SK-N-SH (cell line): ENCODE results near the gene AANAT. TPM values are rescaled to one million over a fixed set of nuclear protein-coding genes. Genes with fewer than 3 reads are reported as not detected.

Experiments
- CTCF ChIA-PET: fragments of 300-600, 350-600 bp; formaldehyde crosslinking; extraction: SDS; loops from one replicate; lab custom pipeline; 2021; lab: Yijun Ruan, JAX
- POLR2A ChIA-PET: fragments of 350-600 bp; sonication (Branson Sonifier 250); formaldehyde crosslinking; extraction: SDS; loops from one replicate; lab custom pipeline; 2020; ENCODE audit warnings: antibody characterized with exemption, inconsistent platforms; lab: Yijun Ruan, JAX
- DNase-seq: peaks from one replicate; pipeline ENCODE4 v3.0.0; 2012
- H2AFZ ChIP-seq: fragments of 200-600 bp; sonication (generic); 2 replicates; pipeline ENCODE4 v1.8.1; 2016; ENCODE audit warnings: antibody characterized with exemption, mild to moderate bottlenecking, low read depth
- H3F3A ChIP-seq: fragments of 200-600 bp; sonication (generic); replicated peaks from 2 replicates; pipeline ENCODE3; 2016; ENCODE audit warnings: antibody characterized with exemption, mild to moderate bottlenecking; ENCODE audit not compliant: insufficient read depth
- H3K27ac ChIP-seq, 2 experiments: fragments of 200-500 bp in 1 of 2; fragments of 200-600 bp in 1 of 2; sonication (Bioruptor generic) in 1 of 2; sonication (generic), shearing (Covaris generic) in 1 of 2; 2 replicates each; pipeline versions ENCODE4 v1.5.1 to v1.6.1; 2014 to 2016; ENCODE audit warnings: low read depth in 2 of 2, inconsistent platforms in 1 of 2, low read length in 1 of 2, mild to moderate bottlenecking in 1 of 2, mixed read lengths in 1 of 2
- H3K27me3 ChIP-seq: fragments of 200-600 bp; sonication (generic), shearing (Covaris generic); 2 replicates; pipeline ENCODE4 v1.6.1; 2016; ENCODE audit warnings: mixed run types; ENCODE audit not compliant: insufficient read depth
- H3K36me3 ChIP-seq, 2 experiments: fragments of 200-500 bp in 1 of 2; fragments of 200-600 bp in 1 of 2; sonication (Bioruptor generic) in 1 of 2; sonication (generic) in 1 of 2; replicated peaks in 1 of 2; 2 replicates each; pipeline versions ENCODE3 to v1.5.1; 2014 to 2016; ENCODE audit warnings: low read length in 1 of 2, mild to moderate bottlenecking in 1 of 2; ENCODE audit not compliant: insufficient read depth in 2 of 2, control insufficient read depth in 1 of 2
- H3K4me1 ChIP-seq, 2 experiments: fragments of 200-500 bp in 1 of 2; fragments of 200-600 bp in 1 of 2; sonication (Bioruptor generic) in 1 of 2; sonication (generic), shearing (Covaris generic) in 1 of 2; 2 replicates each; pipeline versions ENCODE4 v1.5.1 to v1.6.1; 2014 to 2016; ENCODE audit warnings: low read depth in 1 of 2, low read length in 1 of 2, mixed run types in 1 of 2; ENCODE audit not compliant: insufficient read depth in 2 of 2, control insufficient read depth in 1 of 2
- H3K4me2 ChIP-seq: fragments of 200-600 bp; sonication (generic), shearing (Covaris generic); 2 replicates; pipeline ENCODE4 v1.6.1; 2017; ENCODE audit warnings: mixed run types
- H3K4me3 ChIP-seq, 2 experiments: fragments of 200-500 bp in 1 of 2; fragments of 200-600 bp in 1 of 2; sonication (Bioruptor generic) in 1 of 2; sonication (generic), shearing (Covaris generic) in 1 of 2; 2 replicates each; pipeline versions ENCODE4 v1.5.1 to v1.8.1; 2014 to 2016; ENCODE audit warnings: low read depth in 2 of 2, inconsistent platforms in 1 of 2, low read length in 1 of 2, mild to moderate bottlenecking in 1 of 2, mixed read lengths in 1 of 2, moderate library complexity in 1 of 2
- H3K79me2 ChIP-seq: fragments of 200-600 bp; sonication (generic); 2 replicates; pipeline ENCODE4 v1.8.1; 2017; ENCODE audit warnings: mild to moderate bottlenecking; ENCODE audit not compliant: insufficient read depth
- H3K9ac ChIP-seq: fragments of 200-600 bp; sonication (generic); 2 replicates; pipeline ENCODE4 v1.6.1; 2017; ENCODE audit warnings: mixed run types
- H3K9me2 ChIP-seq: fragments of 200-600 bp; sonication (generic); 2 replicates; pipeline ENCODE4 v1.6.1; 2017; ENCODE audit warnings: mixed run types
- H3K9me3 ChIP-seq: fragments of 200-600 bp; sonication (generic); 2 replicates; pipeline ENCODE4 v1.6.1; 2017; ENCODE audit warnings: mixed run types, mild to moderate bottlenecking, moderate library complexity
- H4K20me1 ChIP-seq: fragments of 200-600 bp; sonication (generic); 2 replicates; pipeline ENCODE4 v1.6.1; 2017; ENCODE audit warnings: mild to moderate bottlenecking, mixed run types; ENCODE audit not compliant: insufficient read depth
- ELF1 ChIP-seq: IDR thresholded peaks from 2 replicates; pipeline ENCODE4 v1.4.0; 2012
- EP300 ChIP-seq, 2 experiments: IDR thresholded peaks; 2 replicates each; pipeline versions ENCODE4 v1.4.0 to v1.6.1; 2012; ENCODE audit warnings: borderline replicate concordance in 1 of 2, low read depth in 1 of 2, low read length in 1 of 2
- EZH2phosphoT487 ChIP-seq: fragments of 200-600 bp; sonication (generic); IDR thresholded peaks from 2 replicates; pipeline ENCODE4 v1.6.1; 2017; ENCODE audit warnings: low read depth, mixed run types, mild to moderate bottlenecking, antibody characterized with exemption, moderate library complexity, borderline replicate concordance
- FOSL2 ChIP-seq: IDR thresholded peaks from 2 replicates; pipeline ENCODE4 v1.4.0; 2012; ENCODE audit warnings: low read depth, mild to moderate bottlenecking, moderate library complexity, borderline replicate concordance
- GABPA ChIP-seq: IDR thresholded peaks from 2 replicates; pipeline ENCODE4 v1.4.0; 2012; ENCODE audit warnings: low read depth, mild to moderate bottlenecking
- IRF3 ChIP-seq: fragments of 150-350 bp; IDR thresholded peaks from 2 replicates; pipeline ENCODE4 v1.6.1; 2016; ENCODE audit warnings: mild to moderate bottlenecking, low read depth, low read length
- JUND ChIP-seq: IDR thresholded peaks from 2 replicates; pipeline ENCODE4 v1.4.0; 2012
- MEF2A ChIP-seq: IDR thresholded peaks from 2 replicates; pipeline ENCODE4 v1.4.0; 2012; ENCODE audit warnings: low read depth, borderline replicate concordance
- MXI1 ChIP-seq: IDR thresholded peaks from 2 replicates; pipeline ENCODE4 v1.6.1; 2012; ENCODE audit warnings: mild to moderate bottlenecking, low read depth, low read length, improper control_type of control experiment
- RCOR1 ChIP-seq: fragments of 150-350 bp; IDR thresholded peaks from 2 replicates; pipeline ENCODE4 v1.6.1; 2017; ENCODE audit warnings: antibody characterized with exemption, low read length
- SMC3 ChIP-seq: IDR thresholded peaks from 2 replicates; pipeline ENCODE4 v1.6.1; 2012; ENCODE audit warnings: low read depth, low read length, improper control_type of control experiment
- TCF12 ChIP-seq: IDR thresholded peaks from 2 replicates; pipeline ENCODE4 v1.4.0; 2012
- USF1 ChIP-seq: IDR thresholded peaks from 2 replicates; pipeline ENCODE4 v1.4.0; 2012; ENCODE audit warnings: low read depth, borderline replicate concordance
- YY1 ChIP-seq: IDR thresholded peaks from 2 replicates; pipeline ENCODE4 v1.4.0; 2012; ENCODE audit warnings: low read depth, mild to moderate bottlenecking
- WGBS: methylation state at CpG from one replicate; pipeline ENCODE4 v1.1.6; 2017; ENCODE audit warnings: low lambda C conversion rate; 5-methylcytosine and 5-hydroxymethylcytosine counted together
- polyA plus RNA-seq, 3 experiments: library from polyadenylated mRNA; depleted of rRNA; stranded (reverse); fragments of >200 nt; gene quantifications; 2 replicates each; pipeline ENCODE4 v1.2.3, GENCODE V29; 2012

The AANAT gene
- polyA plus RNA-seq, 1 of the 3 experiments (the other 2 are of a cell fraction), result 0.26 TPM

GRCh38 chr17:76498876-76499251 is 31.5 kb downstream of the AANAT start (continued):
- TF ChIP-seq EP300 (IDR thresholded peaks at IDR 0.05; ENCODE audit: borderline replicate concordance in 1 of 2, low read depth in 1 of 2, low read length in 1 of 2), result no peak
- no peak for TF ChIP-seq EZH2phosphoT487
- TF ChIP-seq MXI1, result no peak
- TF ChIP-seq SMC3, result no peak
- TF ChIP-seq GABPA, result no peak
- TF ChIP-seq ELF1, result no peak
- no peak for TF ChIP-seq MEF2A
- TF ChIP-seq JUND, result no peak
- no peak for TF ChIP-seq IRF3
- no peak for TF ChIP-seq YY1
- TF ChIP-seq RCOR1, result no peak

GRCh38 chr17:76499267-76499667 is 31.9 kb downstream of the AANAT start:
- POLR2A ChIA-PET, result interaction anchor here (0.6 to 1.6 kb wide), 3 partner anchors 68 to 1487 kb away, joined by 3 to 4 read pairs (median 3); partner anchors contain the start of genes MRPL58 and PRPSAP1
- Histone ChIP-seq H4K20me1 (no peaks in the 10 kb centered on the region), H3K9ac (no peak overlapping the region), H3K4me2 (peak overlapping the region; percentile 92), H2AFZ (no peak overlapping the region), H3K27ac (peak overlapping the region in 1 of 2 experiments; percentile 93; a peak in 2 of 4 replicates), H3K79me2 (peaks cover 24% of the 10 kb centered on the region; the same call in 1 of the 2 replicates), H3F3A (peaks cover 19% of the 10 kb centered on the region), H3K4me1 (peaks cover 21 to 61% of the 10 kb centered on the region in 2 experiments; a peak in 3 of 4 replicates), H3K9me3 (no peaks in the 10 kb centered on the region), H3K9me2 (no peaks in the 10 kb centered on the region), H3K36me3 (no peaks in the 10 kb centered on the region), H3K4me3 (no peak overlapping the region), H3K27me3 (no peaks in the 10 kb centered on the region)
- CTCF ChIA-PET, result interaction anchor here (1.4 to 56.8 kb wide), 9 partner anchors 10 to 182 kb away, joined by 4 to 1687 read pairs (median 32); partner anchors contain the start of genes AANAT, RHBDF2 and UBE2O
- no peak for TF ChIP-seq USF1
- 0 out of 2 replicates have a peak, but pooled peaks have one; percentile 6 for TF ChIP-seq TCF12
- TF ChIP-seq FOSL2, result peak; percentile 37; the same call in 1 of the 2 replicates
- no peak for DNase-seq
- 65% methylated on average over 5 of the region's 5 CpGs for WGBS
